Suprapubic skin (tissue), 4 donors: ENCODE measurements around the gene PLXNB2.

Experiments
- CTCF ChIP-seq, 2 donors: fragments of 200-600 bp in 1 of 2; fragments of 450-650 bp in 1 of 2; sonication (generic) in 1 of 2; IDR thresholded peaks; one replicate each; pipeline ENCODE4 v1.5.1; 2016 to 2019; ENCODE audit warnings: antibody characterized with exemption in 2 of 2, mild to moderate bottlenecking in 1 of 2, moderate library complexity in 1 of 2
- EP300 ChIP-seq: sonication (generic); formaldehyde crosslinking; IDR thresholded peaks from one replicate; pipeline ENCODE4 v1.6.1; 2017; ENCODE audit warnings: antibody characterized with exemption
- POLR2A ChIP-seq, 2 donors: fragments of 450-650 bp; IDR thresholded peaks; one replicate each; pipeline ENCODE4 v1.6.1; 2017; ENCODE audit warnings: antibody characterized with exemption in 2 of 2, mild to moderate bottlenecking in 2 of 2, moderate library complexity in 2 of 2
- POLR2AphosphoS5 ChIP-seq, 3 donors: sonication (generic); formaldehyde crosslinking; IDR thresholded peaks; one replicate each; pipeline ENCODE4 v1.6.1; 2017; ENCODE audit warnings: antibody characterized with exemption in 3 of 3

- TF ChIP-seq POLR2A (IDR thresholded peaks at IDR 0.05) (no peak), CTCF (IDR thresholded peaks at IDR 0.05) (peak; percentile 82 to 96), POLR2AphosphoS5 (IDR thresholded peaks at IDR 0.05) (peak in 1 of 3 donors; percentile 8), EP300 (no peak)
These were observed 34.7 kb upstream of the PLXNB2 start for GRCh38 chr22:50341977-50342650.
